GM12878 (cell line): ENCODE results near the gene USP54. TPM values are rescaled to one million over a fixed set of nuclear protein-coding genes. Genes with fewer than 3 reads are reported as not detected.

ENCODE experiments used
- ATAC-seq: fragments of 200-7000 bp; cut with Tn5 transposase; 3 replicates; pipeline ENCODE4 v1.9.1; 2020; ENCODE audit warnings: mild to moderate bottlenecking, moderate library complexity
- BruUV-seq: library from RNA; stranded (reverse); fragments of 400-500 nt; replicated peaks from 2 replicates; lab custom pipeline; 2021; lab: Mats Ljungman, UMichigan
- CTCF ChIA-PET: fragments of 300-600 bp; sonication (Branson Sonifier 250); formaldehyde crosslinking; extraction: SDS; loops from one replicate; lab custom pipeline; 2021; ENCODE audit warnings: inconsistent platforms; lab: Yijun Ruan, JAX
- POLR2A ChIA-PET: fragments of 350-600 bp; formaldehyde crosslinking; extraction: SDS; loops from one replicate; lab custom pipeline; 2021; ENCODE audit warnings: inconsistent platforms; lab: Charles Lee
- RAD21 ChIA-PET: fragments of 300-600 bp; sonication (Branson Sonifier 250); formaldehyde crosslinking; loops from one replicate; lab custom pipeline; 2023; ENCODE audit warnings: antibody characterized with exemption; ENCODE audit not compliant: unreplicated experiment; lab: Charles Lee
- SMC1A ChIA-PET: fragments of 300-600 bp; sonication (Branson Sonifier 250); formaldehyde crosslinking; loops from one replicate; lab custom pipeline; 2023; ENCODE audit not compliant: unreplicated experiment, uncharacterized antibody; lab: Charles Lee
- DNase-seq: peaks from one replicate; pipeline ENCODE4 v3.0.0-alpha.2; 2011; ENCODE audit warnings: low read depth, low spot score
- FAIRE-seq: peaks from 3 replicates; lab custom pipeline; 2011; peaks lifted over from hg19 to GRCh38; lab: Jason Lieb, UNC
- H2AFZ ChIP-seq: 2 replicates; pipeline ENCODE4 v1.6.0; 2011; ENCODE audit warnings: low read depth, low read length, control low read depth; ENCODE audit not compliant: control insufficient read depth
- H3K27ac ChIP-seq: 2 replicates; pipeline ENCODE4 v1.5.1; 2011; ENCODE audit warnings: control low read depth; ENCODE audit not compliant: control insufficient read depth, insufficient read depth
- H3K27me3 ChIP-seq, 2 experiments: replicated peaks in 1 of 2; 2 replicates each; pipeline versions ENCODE4 v1.6.0 to v1.6.1; 2011; ENCODE audit warnings: low read length in 1 of 2; ENCODE audit not compliant: control insufficient read depth in 2 of 2, insufficient read depth in 2 of 2
- H3K36me3 ChIP-seq, 2 experiments: 2 replicates each; pipeline ENCODE4 v1.5.1; 2011; ENCODE audit warnings: low read length in 1 of 2; ENCODE audit not compliant: control insufficient read depth in 2 of 2, insufficient read depth in 2 of 2
- H3K4me1 ChIP-seq: 2 replicates; pipeline ENCODE4 v1.6.1; 2011; ENCODE audit warnings: mild to moderate bottlenecking, low read length, moderate library complexity, mixed read lengths; ENCODE audit not compliant: control insufficient read depth, insufficient read depth
- H3K4me2 ChIP-seq: 2 replicates; pipeline ENCODE4 v1.6.0; 2011; ENCODE audit warnings: control low read depth; ENCODE audit not compliant: control insufficient read depth, insufficient read depth
- H3K4me3 ChIP-seq: fragments of 200-600 bp; sonication (generic); 2 replicates; pipeline ENCODE4 v1.5.1; 2016
- H3K79me2 ChIP-seq: 2 replicates; pipeline ENCODE4 v1.6.0; 2011; ENCODE audit warnings: low read length; ENCODE audit not compliant: control insufficient read depth, insufficient read depth
- H3K9ac ChIP-seq: 2 replicates; pipeline ENCODE4 v1.8.0; 2011; ENCODE audit warnings: low read length, control low read depth, mixed read lengths; ENCODE audit not compliant: control insufficient read depth, insufficient read depth
- H3K9me3 ChIP-seq: replicated peaks from 3 replicates; pipeline ENCODE4 v1.5.1; 2011; ENCODE audit warnings: mild to moderate bottlenecking, low read length; ENCODE audit not compliant: control insufficient read depth, insufficient read depth
- H4K20me1 ChIP-seq: 2 replicates; pipeline ENCODE4 v1.6.0; 2011; ENCODE audit not compliant: control insufficient read depth, insufficient read depth
- BCLAF1 ChIP-seq: fragments of 450-650 bp; IDR thresholded peaks from 2 replicates; pipeline ENCODE4 v1.6.1; 2017; ENCODE audit warnings: antibody characterized with exemption, mild to moderate bottlenecking, moderate library complexity
- IKZF1 ChIP-seq: fragments of 450-650 bp; conservative IDR thresholded peaks from 2 replicates; pipeline ENCODE4 v1.6.1; 2017; ENCODE audit warnings: antibody characterized with exemption, mild to moderate bottlenecking
- MYC ChIP-seq: IDR thresholded peaks from 2 replicates; pipeline ENCODE4 v1.6.1; 2011; ENCODE audit warnings: mild to moderate bottlenecking, low read length, moderate library complexity, inconsistent platforms; ENCODE audit not compliant: insufficient read depth, insufficient replicate concordance, insufficient read length, severe bottlenecking
- NBN ChIP-seq: fragments of 450-650 bp; IDR thresholded peaks from 2 replicates; pipeline ENCODE4 v1.6.1; 2016
- POLR2AphosphoS5 ChIP-seq: IDR thresholded peaks from 2 replicates; pipeline ENCODE4 v1.6.1; 2011; ENCODE audit warnings: mild to moderate bottlenecking, low read length, inconsistent platforms
- SMAD5 ChIP-seq: IDR thresholded peaks from 2 replicates; pipeline ENCODE4 v1.6.1; 2016; ENCODE audit warnings: antibody characterized with exemption, low read depth
- SMARCA5 ChIP-seq: fragments of 450-650 bp; IDR thresholded peaks from 2 replicates; pipeline ENCODE4 v1.6.1; 2017; ENCODE audit warnings: mild to moderate bottlenecking
- TAF1 ChIP-seq: IDR thresholded peaks from 2 replicates; pipeline ENCODE4 v1.6.1; 2011; ENCODE audit warnings: mild to moderate bottlenecking, low read depth, low read length, borderline replicate concordance
- TARDBP ChIP-seq: IDR thresholded peaks from 2 replicates; pipeline ENCODE4 v1.6.1; 2016; ENCODE audit warnings: borderline replicate concordance
- ZBED1 ChIP-seq: IDR thresholded peaks from 2 replicates; pipeline ENCODE4 v1.6.1; 2016; ENCODE audit warnings: borderline replicate concordance
- ZBTB4 ChIP-seq: fragments of 450-650 bp; formaldehyde crosslinking; IDR thresholded peaks from 2 replicates; pipeline ENCODE4 v1.4.0; 2022; ENCODE audit warnings: mild to moderate bottlenecking, moderate library complexity
- WGBS: methylation state at CpG from one replicate; pipeline ENCODE4 v1.1.6; 2016; ENCODE audit warnings: low lambda C conversion rate; ENCODE audit not compliant: insufficient replicate concordance, insufficient coverage; ENCODE audit errors: missing lambda C conversion rate; 5-methylcytosine and 5-hydroxymethylcytosine counted together
- in situ Hi-C: fragments of 300-500 bp; cut with MboI; formaldehyde crosslinking; loops from 9 replicates; pipeline ENCODE4 v1.14.3; 2018; ENCODE audit warnings: mixed read lengths
- intact Hi-C: fragments of 100-400 bp; cut with micrococcal nuclease; formaldehyde crosslinking; loops from one replicate; pipeline ENCODE4 v1.14.2; 2022; ENCODE audit not compliant: unreplicated experiment
- polyA plus RNA-seq, 11 experiments: library from polyadenylated mRNA; depleted of rRNA in 4 of 11; unstranded in 6 of 11; stranded (reverse) in 5 of 11; fragments of >200 nt; fragmentation: Nextera tagmentation in 4 of 11; fragmentation: Illumina TruSeq in 1 of 11; extraction: Ambion mirVana in 4 of 11; extraction: Trizol in 1 of 11; gene quantifications; 1 replicate in 1 of 11; 2 replicates in 10 of 11; pipeline versions ENCODE4 v1.2.1 to v1.2.3, GENCODE V29; 2011 to 2016; ENCODE audit warnings: inconsistent platforms in 2 of 11, missing spikeins in 2 of 11, low read depth in 1 of 11
- total RNA-seq, 4 experiments: library from RNA; depleted of rRNA in 3 of 4; stranded (reverse); fragments of >200 nt in 3 of 4; fragmentation: Illumina TruSeq in 1 of 4; extraction: Trizol in 1 of 4; gene quantifications; 2 replicates each; pipeline versions ENCODE4 v1.2.1 to v1.2.3, GENCODE V29; 2013 to 2021
- TF ChIP-seq, protein P1 (sequence below): IDR thresholded peaks from 2 replicates; pipeline ENCODE4 v1.6.1; 2011; ENCODE audit warnings: mild to moderate bottlenecking, low read depth, low read length, moderate library complexity; ENCODE audit not compliant: insufficient replicate concordance
- TF ChIP-seq, protein P2 (sequence below): fragments of 450-650 bp; IDR thresholded peaks from 2 replicates; pipeline ENCODE4 v1.6.1; 2016; ENCODE audit warnings: mild to moderate bottlenecking, moderate library complexity, borderline replicate concordance

Gene USP54
- total and polyA plus RNA-seq, 10 of the 15 experiments (the other 5 are each of a cell fraction or from before 2014, with no cell fraction given) = 0.93 to 10.5 (median 5.5) TPM

DNA sequence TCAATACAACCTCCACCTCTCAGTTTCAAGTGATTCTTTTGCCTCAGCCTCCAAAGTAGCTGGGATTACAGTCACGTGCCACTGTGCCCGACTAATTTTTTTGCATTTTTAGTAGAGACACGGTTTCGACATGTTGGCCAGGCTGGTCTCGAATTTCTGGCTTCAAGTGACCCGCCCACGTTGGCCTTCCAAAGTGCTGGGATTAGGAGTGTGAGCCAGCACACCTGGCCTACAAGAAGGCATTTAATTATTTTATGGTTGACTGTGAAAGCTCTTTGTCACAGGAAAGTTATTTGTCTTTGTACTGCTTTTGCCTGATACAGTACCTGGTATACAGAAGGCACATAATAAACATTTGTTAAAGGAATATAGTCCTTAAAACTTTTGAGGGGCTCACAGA, 37.3 kb upstream of the USP54 start:
- 90% methylated on average over 7 of the region's 7 CpGs for WGBS
- FAIRE-seq (no peak), ATAC-seq (no peak), DNase-seq (no peak)
- H4K20me1 ChIP-seq = no peaks in the 10 kb centered on the region
- no peak overlapping the region for H2AFZ ChIP-seq
- H3K9me3 ChIP-seq = no peaks in the 10 kb centered on the region
- in situ Hi-C loops = no loop called here
- SMC1A ChIA-PET = interaction anchor here (1.0 to 6.6 kb wide), 3 partner anchors 11 to 23 kb away, joined by 3 to 38 read pairs (median 3); no protein-coding TSS in a partner anchor
- H3K27ac ChIP-seq = no peak overlapping the region
- H3K4me3 ChIP-seq = no peak overlapping the region
- H3K4me1 ChIP-seq = peaks cover 5% of the 10 kb centered on the region
- no peaks in the 10 kb centered on the region for H3K27me3 ChIP-seq
- no peak overlapping the region for H3K9ac ChIP-seq
- POLR2A ChIA-PET = interaction anchor here (0.6 to 1.2 kb wide), 3 partner anchors 22 to 1345 kb away, joined by 3 read pairs; no protein-coding TSS in a partner anchor
- H3K79me2 ChIP-seq = peaks cover 10% of the 10 kb centered on the region
- RAD21 ChIA-PET = interaction anchor here (7.3 kb wide), 1 partner anchor 16 kb away, joined by 33 read pairs; no protein-coding TSS in a partner anchor
- no TSS peak for BruUV-seq
- CTCF ChIA-PET = interaction anchor here (7.7 kb wide), 1 partner anchor 15 kb away, joined by 60 read pairs; the partner anchor contains the start of gene MYOZ1
- intact Hi-C loops = loop anchor here (5.0 kb wide), 1 partner anchor 101 kb away; no protein-coding TSS in a partner anchor
- no peaks in the 10 kb centered on the region for H3K36me3 ChIP-seq
- no peak overlapping the region for H3K4me2 ChIP-seq
- TF ChIP-seq, protein P1, sequence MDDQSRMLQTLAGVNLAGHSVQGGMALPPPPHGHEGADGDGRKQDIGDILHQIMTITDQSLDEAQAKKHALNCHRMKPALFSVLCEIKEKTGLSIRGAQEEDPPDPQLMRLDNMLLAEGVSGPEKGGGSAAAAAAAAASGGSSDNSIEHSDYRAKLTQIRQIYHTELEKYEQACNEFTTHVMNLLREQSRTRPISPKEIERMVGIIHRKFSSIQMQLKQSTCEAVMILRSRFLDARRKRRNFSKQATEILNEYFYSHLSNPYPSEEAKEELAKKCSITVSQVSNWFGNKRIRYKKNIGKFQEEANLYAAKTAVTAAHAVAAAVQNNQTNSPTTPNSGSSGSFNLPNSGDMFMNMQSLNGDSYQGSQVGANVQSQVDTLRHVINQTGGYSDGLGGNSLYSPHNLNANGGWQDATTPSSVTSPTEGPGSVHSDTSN = no peak
- TF ChIP-seq MYC (no peak), TARDBP (no peak), SMAD5 (no peak), NBN (no peak), IKZF1 (no peak), POLR2AphosphoS5 (no peak), ZBTB4 (no peak), ZBED1 (no peak), SMARCA5 (no peak), TAF1 (no peak), BCLAF1 (no peak)
- TF ChIP-seq, protein P2, sequence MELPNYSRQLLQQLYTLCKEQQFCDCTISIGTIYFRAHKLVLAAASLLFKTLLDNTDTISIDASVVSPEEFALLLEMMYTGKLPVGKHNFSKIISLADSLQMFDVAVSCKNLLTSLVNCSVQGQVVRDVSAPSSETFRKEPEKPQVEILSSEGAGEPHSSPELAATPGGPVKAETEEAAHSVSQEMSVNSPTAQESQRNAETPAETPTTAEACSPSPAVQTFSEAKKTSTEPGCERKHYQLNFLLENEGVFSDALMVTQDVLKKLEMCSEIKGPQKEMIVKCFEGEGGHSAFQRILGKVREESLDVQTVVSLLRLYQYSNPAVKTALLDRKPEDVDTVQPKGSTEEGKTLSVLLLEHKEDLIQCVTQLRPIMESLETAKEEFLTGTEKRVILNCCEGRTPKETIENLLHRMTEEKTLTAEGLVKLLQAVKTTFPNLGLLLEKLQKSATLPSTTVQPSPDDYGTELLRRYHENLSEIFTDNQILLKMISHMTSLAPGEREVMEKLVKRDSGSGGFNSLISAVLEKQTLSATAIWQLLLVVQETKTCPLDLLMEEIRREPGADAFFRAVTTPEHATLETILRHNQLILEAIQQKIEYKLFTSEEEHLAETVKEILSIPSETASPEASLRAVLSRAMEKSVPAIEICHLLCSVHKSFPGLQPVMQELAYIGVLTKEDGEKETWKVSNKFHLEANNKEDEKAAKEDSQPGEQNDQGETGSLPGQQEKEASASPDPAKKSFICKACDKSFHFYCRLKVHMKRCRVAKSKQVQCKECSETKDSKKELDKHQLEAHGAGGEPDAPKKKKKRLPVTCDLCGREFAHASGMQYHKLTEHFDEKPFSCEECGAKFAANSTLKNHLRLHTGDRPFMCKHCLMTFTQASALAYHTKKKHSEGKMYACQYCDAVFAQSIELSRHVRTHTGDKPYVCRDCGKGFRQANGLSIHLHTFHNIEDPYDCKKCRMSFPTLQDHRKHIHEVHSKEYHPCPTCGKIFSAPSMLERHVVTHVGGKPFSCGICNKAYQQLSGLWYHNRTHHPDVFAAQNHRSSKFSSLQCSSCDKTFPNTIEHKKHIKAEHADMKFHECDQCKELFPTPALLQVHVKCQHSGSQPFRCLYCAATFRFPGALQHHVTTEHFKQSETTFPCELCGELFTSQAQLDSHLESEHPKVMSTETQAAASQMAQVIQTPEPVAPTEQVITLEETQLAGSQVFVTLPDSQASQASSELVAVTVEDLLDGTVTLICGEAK = no peak
